Epithelial cell of prostate (primary cell): Measurements from ENCODE around the gene FUT1.
"Not testable (repeated sequence)": the region's sequence is repeated elsewhere in the genome, so short reads cannot be mapped to it uniquely, and the experiment has no call there.

Experiments used
- DNase-seq: peaks from one replicate; pipeline ENCODE4 v3.0.0-alpha.2; 2011; ENCODE audit warnings: low read depth, low spot score
- H3K27ac ChIP-seq: fragments of 450-650 bp; 2 replicates; pipeline ENCODE4 v1.5.1; 2017; ENCODE audit warnings: mild to moderate bottlenecking

FUT1 gene

GRCh38 chr19:48770266-48770665, 17.8 kb upstream of the FUT1 start:
- peak overlapping the region; percentile 53 for H3K27ac ChIP-seq
- no peak for DNase-seq

- no peak for DNase-seq
- H3K27ac ChIP-seq = peak overlapping the region; percentile 53
Measured at GRCh38 chr19:48768994-48769713, 16.7 kb upstream of the FUT1 start.

GRCh38 chr19:48768171-48768753, 15.8 kb upstream of the FUT1 start:
- DNase-seq, H3K27ac ChIP-seq: not testable (repeated sequence)

- DNase-seq, H3K27ac ChIP-seq: not testable (repeated sequence)
Measured at GRCh38 chr19:48765816-48766215, 13.4 kb upstream of the FUT1 start.

GRCh38 chr19:48760504-48761205, 8.2 kb upstream of the FUT1 start:
- no peak for DNase-seq
- no peak overlapping the region for H3K27ac ChIP-seq

- DNase-seq = no peak
- no peak overlapping the region for H3K27ac ChIP-seq
Measured at GRCh38 chr19:48757741-48758144, 5.3 kb upstream of the FUT1 start.

GRCh38 chr19:48757089-48757675, 4.7 kb upstream of the FUT1 start:
- no peak overlapping the region for H3K27ac ChIP-seq

GRCh38 chr19:48756686-48757085, 4.2 kb upstream of the FUT1 start:
- no peak for DNase-seq
- H3K27ac ChIP-seq = no peak overlapping the region

More at GRCh38 chr19:48757089-48757675, 4.7 kb upstream of the FUT1 start:
- no peak for DNase-seq

- H3K27ac ChIP-seq = no peak overlapping the region
- DNase-seq = no peak
Measured at GRCh38 chr19:48756212-48756611, 3.8 kb upstream of the FUT1 start.

GRCh38 chr19:48755787-48756186, 3.3 kb upstream of the FUT1 start:
- no peak overlapping the region for H3K27ac ChIP-seq
- DNase-seq = no peak

GRCh38 chr19:48755084-48755641, 2.7 kb upstream of the FUT1 start, which contains the start of gene FGF21:
Gene FGF21 (plus strand): TSS chr19:48755524. CDS start chr19:48756237, 713 bp downstream.
- peak within 1 kb of the TSS; percentile 4 for H3K27ac ChIP-seq
- no peak for DNase-seq

- peak overlapping the region; percentile 78 for H3K27ac ChIP-seq
- DNase-seq = no peak
Measured at GRCh38 chr19:48751845-48752495, 471 bp downstream of the FUT1 start.

GRCh38 chr19:48750771-48751504, 1.5 kb downstream of the FUT1 start:
- DNase-seq = no peak
- no peak overlapping the region for H3K27ac ChIP-seq

- no peak overlapping the region for H3K27ac ChIP-seq
Measured at GRCh38 chr19:48750351-48750750, 2.1 kb downstream of the FUT1 start.

GRCh38 chr19:48749571-48750198, 2.8 kb downstream of the FUT1 start:
- DNase-seq = no peak
- no peak overlapping the region for H3K27ac ChIP-seq

More at GRCh38 chr19:48750351-48750750, 2.1 kb downstream of the FUT1 start:
- no peak for DNase-seq

- no peak within 1 kb of the TSS for H3K27ac ChIP-seq
- no peak for DNase-seq
Measured at GRCh38 chr19:48746738-48747575, 5.5 kb downstream of the FUT1 start, which contains the start of gene IZUMO1. Gene IZUMO1 (minus strand): TSS chr19:48746909. CDS start chr19:48745859, 1,050 bp downstream.

- DNase-seq = no peak
- H3K27ac ChIP-seq = no peak overlapping the region
Measured at GRCh38 chr19:48746110-48746509, 6.3 kb downstream of the FUT1 start.
